Stimulated activated CD4-positive, alpha-beta T cell treated with anti-CD3 and anti-CD28 coated beads, Interleukin-2, amount 100 ng/mL, for 4 hours (primary cell): Measurements from ENCODE around the gene P2RY4.
"Not testable (repeated sequence)": the region's sequence is repeated elsewhere in the genome, so short reads cannot be mapped to it uniquely, and the experiment has no call there.

Experiments used
- DNase-seq: peaks from one replicate; pipeline ENCODE4 v3.0.0-alpha.2; 2020; ENCODE audit warnings: low read depth

Gene P2RY4

GRCh38 chrX:70243601-70244000 is 16.4 kb downstream of the P2RY4 start:
- DNase-seq: not testable (repeated sequence)

- DNase-seq: no peak
Observed at GRCh38 chrX:70241501-70241900, 18.5 kb downstream of the P2RY4 start.

GRCh38 chrX:70240751-70241150 is 19.3 kb downstream of the P2RY4 start:
- DNase-seq: no peak

GRCh38 chrX:70234355-70234754 is 25.6 kb downstream of the P2RY4 start, which contains the start of gene AWAT1:
TSS of gene AWAT1 (plus strand) at chrX:70234655. CDS start at chrX:70234696, 41 bp downstream.
- DNase-seq: no peak

GRCh38 chrX:70231666-70232065 is 28.3 kb downstream of the P2RY4 start:
- DNase-seq: no peak

GRCh38 chrX:70226687-70227086 is 33.3 kb downstream of the P2RY4 start:
- DNase-seq: no peak

GRCh38 chrX:70226048-70226447 is 34.0 kb downstream of the P2RY4 start:
- DNase-seq: no peak

GRCh38 chrX:70219938-70220764 is 39.9 kb downstream of the P2RY4 start:
- no peak for DNase-seq

GRCh38 chrX:70209570-70209969 is 50.4 kb downstream of the P2RY4 start:
- DNase-seq: not testable (repeated sequence)

- no peak for DNase-seq
Observed at GRCh38 chrX:70208479-70208878, 51.5 kb downstream of the P2RY4 start.
